ENCODE measurements around the gene SLC22A31.

Gene SLC22A31

DNA sequence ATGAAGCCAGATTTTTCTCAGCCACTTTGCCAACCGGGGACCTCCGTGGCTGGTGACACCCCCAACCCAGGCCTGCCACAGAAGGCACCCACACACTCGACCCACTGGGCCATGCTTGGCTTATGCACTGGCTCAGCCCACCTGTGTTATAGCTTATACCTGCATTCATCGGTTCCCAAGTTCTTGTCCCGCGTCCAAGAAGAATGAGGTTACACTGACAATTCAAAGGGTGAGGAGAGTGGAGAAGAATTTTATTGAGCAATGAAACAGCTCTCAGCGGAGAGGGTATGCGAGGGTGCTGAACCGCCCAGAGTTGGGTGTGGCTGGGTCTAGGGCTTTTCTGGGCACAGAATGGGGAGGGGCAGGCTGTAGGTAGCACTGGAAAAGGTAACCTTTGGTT, 51.0 kb downstream of the SLC22A31 start:
- no peak for DNase-seq (ENCODE audit: low read depth in 2 of 2)

DNA sequence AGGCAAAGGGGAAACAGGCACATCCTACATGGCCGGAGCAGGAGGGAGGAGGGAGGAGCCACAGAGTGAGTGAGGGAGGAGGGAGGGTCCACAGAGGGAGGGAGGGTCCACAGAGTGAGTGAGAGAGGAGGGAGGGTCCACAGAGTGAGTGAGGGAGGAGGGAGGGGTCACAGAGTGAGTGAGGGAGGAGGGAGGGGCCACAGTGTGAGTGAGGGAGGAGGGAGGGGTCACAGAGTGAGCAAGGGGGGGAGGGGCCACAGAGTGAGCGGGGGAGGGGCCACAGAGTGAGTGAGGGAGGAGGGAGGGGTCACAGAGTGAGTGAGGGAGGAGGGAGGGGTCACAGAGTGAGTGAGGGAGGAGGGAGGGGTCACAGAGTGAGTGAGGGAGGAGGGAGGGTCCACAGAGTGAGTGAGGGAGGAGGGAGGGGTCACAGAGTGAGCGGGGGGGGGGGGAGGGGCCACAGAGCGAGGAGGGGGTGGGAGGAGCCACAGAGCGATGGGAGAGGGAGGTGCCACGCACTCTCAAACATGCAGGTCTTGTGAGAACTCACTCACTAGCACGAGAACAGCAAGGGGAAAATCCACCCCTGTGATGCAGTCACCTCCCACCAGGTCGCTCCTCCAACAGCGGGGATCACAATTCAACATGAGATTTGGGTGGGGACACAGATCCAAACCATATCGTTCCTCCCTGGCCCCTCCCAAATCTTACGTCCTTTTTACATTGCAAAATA, 53.1 kb downstream of the SLC22A31 start:
- no peak for DNase-seq (ENCODE audit: low read depth in 2 of 2)

GRCh38 chr16:89146211-89147005, 53.9 kb downstream of the SLC22A31 start:
- DNase-seq (ENCODE audit: low read depth in 2 of 2): no peak

Data from stimulated activated CD4-positive, alpha-beta T cell treated with anti-CD3 and anti-CD28 coated beads, Interleukin-15, amount 100 ng/mL, for 48 hours (primary cell).